ENCODE data around the gene CDH13. TPM values are rescaled to one million over a fixed set of nuclear protein-coding genes. Genes with fewer than 3 reads are reported as not detected.

Gene CDH13
- total and polyA plus RNA-seq, 2 of the 8 experiments (the other 6 are each of a cell fraction or from before 2014, with no cell fraction given): 2.3 to 2.4 TPM

DNA sequence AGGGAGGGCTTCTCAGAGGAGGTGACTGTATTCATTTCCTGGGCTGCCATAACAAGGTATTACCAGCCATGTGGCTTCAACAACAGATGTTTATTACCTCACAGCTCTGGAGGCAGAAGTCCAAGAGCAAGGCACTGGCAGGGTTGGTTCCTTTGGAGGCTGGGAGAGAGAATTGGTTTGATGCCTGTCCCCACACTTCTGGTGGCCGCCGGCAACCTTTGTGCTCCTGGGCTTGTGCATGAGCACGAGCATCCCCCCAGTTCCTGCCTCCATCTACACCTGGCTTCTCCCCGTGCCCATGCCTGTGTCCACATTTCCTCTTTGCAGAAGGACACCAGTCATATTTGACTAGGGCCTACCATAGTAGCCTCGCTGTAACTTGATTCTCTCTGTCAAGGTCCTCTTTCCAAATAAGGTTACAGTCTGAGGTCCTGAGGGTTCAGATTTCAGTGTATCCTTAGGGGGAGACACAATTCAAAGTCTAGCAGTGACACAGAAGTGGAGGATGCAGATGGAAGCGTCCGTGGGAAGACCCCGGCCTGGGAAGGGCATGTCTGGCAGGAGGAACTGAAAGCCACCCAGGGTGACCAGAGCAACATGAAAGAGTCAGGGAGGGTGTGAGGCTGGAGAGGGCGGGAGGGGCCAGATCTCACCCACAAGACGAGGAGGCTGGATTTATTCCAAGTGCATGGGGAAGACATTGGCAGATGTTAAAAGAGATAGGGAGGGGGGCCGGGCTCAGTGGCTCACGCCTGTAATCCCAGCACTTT, 992.8 kb downstream of the CDH13 start:
- no peak overlapping the region for H2BK20ac ChIP-seq (ENCODE audit: low read length)
- CTCF ChIA-PET (ENCODE audit: partially characterized antibody): interaction anchor here (1.1 to 1.9 kb wide), 3 partner anchors 12 to 14 kb away, joined by 4 to 5 read pairs (median 5); no protein-coding TSS in a partner anchor
- FAIRE-seq: no peak
- TF ChIP-seq, protein P1, sequence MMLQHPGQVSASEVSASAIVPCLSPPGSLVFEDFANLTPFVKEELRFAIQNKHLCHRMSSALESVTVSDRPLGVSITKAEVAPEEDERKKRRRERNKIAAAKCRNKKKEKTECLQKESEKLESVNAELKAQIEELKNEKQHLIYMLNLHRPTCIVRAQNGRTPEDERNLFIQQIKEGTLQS (IDR thresholded peaks at IDR 0.05; ENCODE audit: insufficient read depth, low read depth, low read length): no peak
- TF ChIP-seq FOSL1 (IDR thresholded peaks at IDR 0.05; ENCODE audit: insufficient read depth, low read depth, low read length): no peak
- no peak for TF ChIP-seq CBX5 (IDR thresholded peaks at IDR 0.05; ENCODE audit: low read depth, low read length)
- TF ChIP-seq EZH2 (IDR thresholded peaks at IDR 0.05; ENCODE audit: low read depth, low read length, severe bottlenecking): no peak

More for the DNA sequence above, 992.8 kb downstream of the CDH13 start:
- H3K14ac ChIP-seq (ENCODE audit: insufficient read length): no peak overlapping the region
- no peaks in the 10 kb centered on the region for H3K79me2 ChIP-seq (ENCODE audit: control insufficient read depth in 1 of 2, insufficient read depth in 2 of 2, low read length in 2 of 2)
- no peaks in the 10 kb centered on the region for H3K79me1 ChIP-seq (ENCODE audit: low read depth, low read length)
- H2AK5ac ChIP-seq (ENCODE audit: low read depth, low read length): no peak overlapping the region
- no peak overlapping the region for H3K56ac ChIP-seq (replicated peaks; ENCODE audit: insufficient read length, low read depth, low read length)
- H4K5ac ChIP-seq (ENCODE audit: insufficient read length, low read depth, low read length): no peak overlapping the region
- H3K4me1 ChIP-seq (replicated peaks in 1 of 4; ENCODE audit: control insufficient read depth in 3 of 4, insufficient read depth in 4 of 4, low read length in 3 of 4): peaks cover 0 to 7% (median 1%) of the 10 kb centered on the region in 4 experiments; a peak in 2 of 7 replicates
- H3K9me3 ChIP-seq (ENCODE audit: insufficient read depth in 2 of 2, low read depth in 1 of 2, low read length in 1 of 2): no peaks in the 10 kb centered on the region
- H3K4ac ChIP-seq (replicated peaks; ENCODE audit: insufficient read length, low read depth, low read length): no peak overlapping the region
- POLR2A ChIA-PET (ENCODE audit: partially characterized antibody): no interaction called here
- no peak overlapping the region for H2BK120ac ChIP-seq (replicated peaks; ENCODE audit: low read depth, low read length)
- H3K23me2 ChIP-seq (ENCODE audit: low read depth, low read length): no peaks in the 10 kb centered on the region
- H2BK12ac ChIP-seq (ENCODE audit: low read depth, low read length): 0 out of 2 replicates have a peak overlapping the region, but pooled peaks have one; percentile 53
- no peak overlapping the region for H3K4me3 ChIP-seq (ENCODE audit: extremely low read depth in 1 of 4, insufficient read depth in 2 of 4, low read depth in 3 of 4, low read length in 4 of 4)
- H3K27ac ChIP-seq (ENCODE audit: low read depth, low read length): no peak overlapping the region
- H2BK15ac ChIP-seq (ENCODE audit: low read length): no peak overlapping the region
- no peaks in the 10 kb centered on the region for H3K36me3 ChIP-seq (ENCODE audit: control insufficient read depth in 2 of 4, insufficient read depth in 4 of 4, low read length in 3 of 4)
- H2BK5ac ChIP-seq (ENCODE audit: low read depth, low read length): 0 out of 2 replicates have a peak overlapping the region, but pooled peaks have one; percentile 5
- H3K4me2 ChIP-seq (ENCODE audit: insufficient read depth in 1 of 2, low read depth in 2 of 2, low read length in 2 of 2): no peak overlapping the region
- H3K18ac ChIP-seq (ENCODE audit: extremely low read depth, low read length): no peak overlapping the region
- H3K23ac ChIP-seq (ENCODE audit: insufficient read length): no peak overlapping the region
- no peak overlapping the region for H3K9ac ChIP-seq (replicated peaks in 1 of 4; ENCODE audit: extremely low read depth in 1 of 4, low read depth in 3 of 4, low read length in 3 of 4)
- peak overlapping the region; percentile 13; the same call in 1 of the 2 replicates for H2AFZ ChIP-seq (ENCODE audit: low read length)
- WGBS, 2 experiments (ENCODE audit: extremely low coverage in 1 of 2, insufficient coverage in 1 of 2, insufficient read length in 1 of 2, insufficient replicate concordance in 2 of 2, low coverage in 1 of 2, low lambda C conversion rate in 2 of 2, missing lambda C conversion rate in 1 of 2): 79% methylated on average over 11 of the region's 12 CpGs; no CpG with 5 or more reads in 1 of the 2 experiments
- no peak for DNase-seq (ENCODE audit: low read depth in 1 of 2, low spot score in 2 of 2)
- no peak overlapping the region for H4K8ac ChIP-seq (ENCODE audit: extremely low read depth, insufficient read depth, low read length)
- 0 out of 7 replicates have a peak, but pooled peaks cover 0 to 2% (median 0%) of the 10 kb centered on the region in 4 experiments for H3K27me3 ChIP-seq (replicated peaks in 1 of 4; ENCODE audit: control insufficient read depth in 3 of 4, extremely low read depth in 1 of 4, insufficient read depth in 3 of 4, low read length in 3 of 4)
- H4K20me1 ChIP-seq (replicated peaks in 1 of 2; ENCODE audit: control insufficient read depth in 1 of 2, insufficient read depth in 2 of 2, low read length in 2 of 2): peaks cover 0 to 2% of the 10 kb centered on the region in 2 experiments
- no peak overlapping the region for H4K91ac ChIP-seq (replicated peaks; ENCODE audit: insufficient read length, low read length)
